ENCODE data around the gene TM4SF1. TPM values are rescaled to one million over a fixed set of nuclear protein-coding genes. Genes with fewer than 3 reads are reported as not detected.

The TM4SF1 gene, protein sequence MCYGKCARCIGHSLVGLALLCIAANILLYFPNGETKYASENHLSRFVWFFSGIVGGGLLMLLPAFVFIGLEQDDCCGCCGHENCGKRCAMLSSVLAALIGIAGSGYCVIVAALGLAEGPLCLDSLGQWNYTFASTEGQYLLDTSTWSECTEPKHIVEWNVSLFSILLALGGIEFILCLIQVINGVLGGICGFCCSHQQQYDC
- total RNA-seq: 10 to 100 TPM in 1 of 8 experiments, under 1 TPM in 5, not detected in 2; 0.08 to 25.2 (median 0.20) TPM

DNA sequence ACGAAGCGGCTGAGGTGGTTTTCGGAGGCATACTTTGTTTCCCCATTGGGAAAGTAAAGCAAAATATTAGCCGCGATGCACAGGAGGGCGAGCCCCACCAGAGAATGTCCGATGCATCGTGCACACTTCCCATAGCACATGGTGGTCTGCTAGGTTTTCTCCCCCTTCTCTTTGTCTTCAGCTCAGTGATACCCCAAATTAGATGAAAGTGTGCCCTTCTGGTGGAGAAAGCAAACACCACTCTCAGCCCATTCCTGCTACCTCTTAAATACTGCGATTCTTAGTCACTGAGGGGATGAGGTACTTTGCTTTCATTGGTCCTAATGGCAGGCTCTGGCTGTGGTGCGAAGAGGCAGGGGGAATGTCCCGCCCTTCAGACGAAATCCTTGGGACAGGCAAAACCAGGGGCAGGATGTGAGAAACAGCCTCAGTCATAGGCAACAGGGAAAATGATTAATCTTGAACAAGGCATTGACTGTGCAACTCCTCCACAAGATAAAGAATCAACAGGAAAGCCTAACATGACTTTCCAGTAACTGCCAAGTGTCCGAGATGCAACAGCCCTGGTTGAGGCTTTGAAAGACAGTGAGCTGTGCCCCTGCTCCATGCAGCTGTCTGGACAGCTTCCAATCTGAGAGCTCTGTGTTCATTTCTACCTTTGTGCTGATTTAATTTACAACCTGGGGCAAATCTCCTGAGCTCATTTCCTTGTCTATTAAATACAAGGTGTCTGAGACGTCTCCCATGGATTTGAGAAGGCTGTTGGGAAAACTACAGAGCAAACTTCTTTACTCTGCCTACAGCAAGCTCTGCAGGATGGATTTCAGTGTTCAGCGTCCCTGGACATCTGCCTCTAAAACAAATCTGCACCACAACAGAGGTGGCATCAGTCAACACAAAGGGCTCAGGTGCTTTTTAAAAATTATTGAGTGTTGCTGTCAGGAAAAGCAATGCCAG, at the start of gene TM4SF1:
TM4SF1 (minus strand) TSS at position 242 of the 957 bp plus-strand sequence; CDS start at position 140, 102 bp downstream.
- WGBS, 10 experiments: 64 to 100% (median 85%) methylated on average over 1 to 13 of the region's 15 CpGs
- no peak within 1 kb of the TSS for H3K4me3 ChIP-seq
- H3K4me1 ChIP-seq (replicated peaks in 1 of 2): no peaks in the 10 kb centered on the region
- in situ Hi-C loops (cut with MboI; ENCODE audit: low pct_unique_long_range_greater_than_20kb in 2 of 9, low sequenced_read_pairs in 9 of 9, unreplicated experiment in 9 of 9): loop anchor here in 1 of 9 experiments (25.0 kb wide), 1 partner anchor 110 kb away; no protein-coding TSS in a partner anchor
- no peak within 1 kb of the TSS for H3K27ac ChIP-seq
- ATAC-seq (replicated peaks in 6 of 8): peak in 4 of 8 experiments; percentile 33 to 89 (median 61)

GRCh38 chr3:149426325-149426724, 48.9 kb upstream of the TM4SF1 start:
- H3K4me3 ChIP-seq: no peak overlapping the region
- 0 to 54% (median 37%) methylated on average over 1 to 2 of the region's 2 CpGs; no CpG with 5 or more reads in 4 of the 10 experiments for WGBS, 10 experiments
- peak in 1 of 8 experiments; percentile 85 for ATAC-seq (replicated peaks in 6 of 8)
- in situ Hi-C loops (cut with MboI; ENCODE audit: low pct_unique_long_range_greater_than_20kb in 2 of 9, low sequenced_read_pairs in 9 of 9, unreplicated experiment in 9 of 9): no loop called here
- H3K27ac ChIP-seq: no peak overlapping the region
- no peaks in the 10 kb centered on the region for H3K4me1 ChIP-seq (replicated peaks in 1 of 2)

DNA sequence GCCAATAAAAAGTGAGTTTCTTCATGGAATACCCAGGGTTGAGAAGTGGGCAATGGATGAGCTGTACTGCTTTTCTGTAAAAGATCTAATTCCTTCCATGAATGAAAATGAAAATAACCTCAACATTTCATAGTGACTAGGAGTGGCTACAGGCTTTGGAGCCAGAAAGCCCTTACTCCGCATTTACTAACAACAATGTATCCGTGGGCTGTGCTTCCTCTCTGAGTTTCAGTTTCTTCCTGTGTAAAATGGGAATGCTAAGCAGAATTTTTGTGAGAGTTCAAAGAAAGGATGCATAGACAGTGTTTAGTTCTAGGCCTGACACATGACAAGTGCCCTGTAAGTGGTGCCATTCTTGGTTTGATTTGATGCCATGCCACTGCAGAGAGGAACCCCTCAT, 47.5 kb upstream of the TM4SF1 start:
- H3K4me1 ChIP-seq (replicated peaks in 1 of 2): no peaks in the 10 kb centered on the region
- H3K27ac ChIP-seq: no peak overlapping the region
- H3K4me3 ChIP-seq: no peak overlapping the region
- in situ Hi-C loops (cut with MboI; ENCODE audit: low pct_unique_long_range_greater_than_20kb in 2 of 9, low sequenced_read_pairs in 9 of 9, unreplicated experiment in 9 of 9): no loop called here
- ATAC-seq (replicated peaks in 6 of 8): no peak
- WGBS, 10 experiments: 0 to 100% (median 52%) methylated on average over 1 to 2 of the region's 2 CpGs; no CpG with 5 or more reads in 3 of the 10 experiments

GRCh38 chr3:149421764-149422163, 44.3 kb upstream of the TM4SF1 start:
- Histone ChIP-seq H3K4me3 (no peak overlapping the region), H3K27ac (no peak overlapping the region), H3K4me1 (replicated peaks in 1 of 2) (no peaks in the 10 kb centered on the region)
- ATAC-seq (replicated peaks in 6 of 8): no peak
- WGBS, 10 experiments: 49 to 100% (median 89%) methylated on average over 2 of the region's 2 CpGs; no CpG with 5 or more reads in 3 of the 10 experiments
- in situ Hi-C loops (cut with MboI; ENCODE audit: low pct_unique_long_range_greater_than_20kb in 2 of 9, low sequenced_read_pairs in 9 of 9, unreplicated experiment in 9 of 9): no loop called here

DNA sequence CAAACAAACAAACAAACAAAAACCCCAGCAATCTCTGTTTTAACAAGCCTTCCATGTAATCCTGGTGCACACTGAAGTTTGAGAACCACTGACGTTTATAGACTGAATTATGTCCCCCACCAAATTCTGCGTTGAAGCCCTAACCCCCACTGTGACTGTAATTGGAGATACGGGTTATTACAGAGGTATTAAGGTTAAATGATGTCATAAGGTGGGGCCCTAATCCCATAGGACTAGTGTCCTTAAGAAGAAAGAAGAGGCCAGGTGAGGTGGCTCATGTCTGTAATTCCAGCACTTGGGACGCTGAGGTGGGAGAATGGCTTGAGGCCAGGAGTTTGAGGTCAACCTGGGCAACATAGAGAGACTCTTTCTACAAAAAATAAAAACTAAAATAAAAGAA, 42.4 kb upstream of the TM4SF1 start:
- in situ Hi-C loops (cut with MboI; ENCODE audit: low pct_unique_long_range_greater_than_20kb in 2 of 9, low sequenced_read_pairs in 9 of 9, unreplicated experiment in 9 of 9): no loop called here
- Histone ChIP-seq H3K4me1 (replicated peaks in 1 of 2) (no peaks in the 10 kb centered on the region), H3K27ac (no peak overlapping the region), H3K4me3 (no peak overlapping the region)
- WGBS, 10 experiments: 40 to 100% (median 90%) methylated on average over 1 to 4 of the region's 4 CpGs
- no peak for ATAC-seq (replicated peaks in 6 of 8)

GRCh38 chr3:149417727-149418126, 40.3 kb upstream of the TM4SF1 start:
- in situ Hi-C loops (cut with MboI; ENCODE audit: low pct_unique_long_range_greater_than_20kb in 2 of 9, low sequenced_read_pairs in 9 of 9, unreplicated experiment in 9 of 9): no loop called here
- WGBS, 10 experiments: 50 to 100% (median 88%) methylated on average over 1 to 2 of the region's 2 CpGs; no CpG with 5 or more reads in 1 of the 10 experiments
- ATAC-seq (replicated peaks in 6 of 8): no peak
- Histone ChIP-seq H3K4me3 (no peak overlapping the region), H3K27ac (no peak overlapping the region), H3K4me1 (replicated peaks in 1 of 2) (no peaks in the 10 kb centered on the region)

GRCh38 chr3:149417174-149417573, 39.7 kb upstream of the TM4SF1 start:
- no peaks in the 10 kb centered on the region for H3K4me1 ChIP-seq (replicated peaks in 1 of 2)
- H3K4me3 ChIP-seq: no peak overlapping the region
- H3K27ac ChIP-seq: no peak overlapping the region
- no peak for ATAC-seq (replicated peaks in 6 of 8)
- 87 to 100% (median 96%) methylated on average over 2 to 3 of the region's 3 CpGs for WGBS, 10 experiments
- in situ Hi-C loops (cut with MboI; ENCODE audit: low pct_unique_long_range_greater_than_20kb in 2 of 9, low sequenced_read_pairs in 9 of 9, unreplicated experiment in 9 of 9): no loop called here

DNA sequence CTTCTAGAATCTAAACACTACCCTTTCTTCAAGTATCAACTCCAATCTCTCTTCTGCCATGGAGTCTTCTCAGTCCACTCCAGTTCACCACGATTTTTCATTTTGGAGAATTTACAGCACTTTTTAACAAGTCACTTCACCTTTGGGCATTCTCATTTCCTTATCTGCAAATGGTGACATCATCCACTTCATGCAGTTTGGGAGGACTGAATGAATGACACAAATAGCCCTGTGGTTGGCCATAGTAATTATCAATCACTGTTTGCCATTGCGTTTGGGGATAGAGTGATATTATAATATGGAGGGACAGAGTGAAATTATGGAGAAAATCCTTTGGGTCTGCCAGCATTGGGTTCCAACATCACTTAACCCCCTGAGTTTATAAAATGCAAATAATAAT, 38.0 kb upstream of the TM4SF1 start:
- H3K27ac ChIP-seq: no peak overlapping the region
- no peak for ATAC-seq (replicated peaks in 6 of 8)
- WGBS, 10 experiments: 28 to 100% (median 83%) methylated on average over 1 to 2 of the region's 2 CpGs; no CpG with 5 or more reads in 1 of the 10 experiments
- in situ Hi-C loops (cut with MboI; ENCODE audit: low pct_unique_long_range_greater_than_20kb in 2 of 9, low sequenced_read_pairs in 9 of 9, unreplicated experiment in 9 of 9): no loop called here
- H3K4me1 ChIP-seq (replicated peaks in 1 of 2): no peaks in the 10 kb centered on the region
- H3K4me3 ChIP-seq: no peak overlapping the region

DNA sequence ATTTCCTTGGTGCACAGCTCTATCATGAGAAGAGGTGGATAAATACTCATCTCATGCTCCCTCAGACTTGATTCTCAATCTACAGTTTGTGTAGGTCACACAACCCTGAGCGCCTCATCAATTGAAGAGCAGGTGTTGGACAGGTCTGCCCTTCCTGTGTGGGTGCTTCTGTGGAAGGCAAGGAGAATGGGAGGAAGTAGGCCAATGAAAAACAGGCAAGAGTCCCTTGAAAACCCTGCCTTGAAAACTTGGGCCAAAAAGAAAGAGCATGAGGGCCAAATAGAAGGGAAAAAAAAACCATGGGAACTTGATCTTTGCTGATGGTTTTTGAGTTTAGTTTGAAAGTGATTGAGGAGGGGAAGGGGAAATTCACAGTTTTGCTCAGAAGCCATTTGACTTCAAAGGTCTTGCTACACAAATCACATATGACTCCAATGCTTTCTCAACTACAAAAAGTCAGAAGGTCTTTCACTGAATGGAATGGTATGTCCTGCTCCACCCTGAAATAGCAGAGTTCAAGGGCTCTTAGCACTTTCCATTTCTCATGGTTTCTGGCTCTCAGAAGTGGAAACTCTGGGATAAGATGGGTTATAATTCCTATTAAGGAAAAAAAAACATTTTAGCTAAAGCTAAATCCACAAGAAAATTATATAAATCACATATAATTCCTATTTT, 37.2 kb upstream of the TM4SF1 start:
- no peak overlapping the region for H3K4me3 ChIP-seq
- peak in 2 of 8 experiments; percentile 63 to 80 for ATAC-seq (replicated peaks in 6 of 8)
- no peak overlapping the region for H3K27ac ChIP-seq
- 83 to 100% (median 94%) methylated on average over 1 of the region's 1 CpG; no CpG with 5 or more reads in 4 of the 10 experiments for WGBS, 10 experiments
- in situ Hi-C loops (cut with MboI; ENCODE audit: low pct_unique_long_range_greater_than_20kb in 2 of 9, low sequenced_read_pairs in 9 of 9, unreplicated experiment in 9 of 9): no loop called here
- H3K4me1 ChIP-seq (replicated peaks in 1 of 2): no peaks in the 10 kb centered on the region

GRCh38 chr3:149411583-149411982, 34.1 kb upstream of the TM4SF1 start:
- H3K4me3 ChIP-seq: no peak overlapping the region
- WGBS, 10 experiments: 0 to 50% (median 37%) methylated on average over 1 of the region's 1 CpG; no CpG with 5 or more reads in 6 of the 10 experiments
- in situ Hi-C loops (cut with MboI; ENCODE audit: low pct_unique_long_range_greater_than_20kb in 2 of 9, low sequenced_read_pairs in 9 of 9, unreplicated experiment in 9 of 9): no loop called here
- no peak for ATAC-seq (replicated peaks in 6 of 8)
- no peak overlapping the region for H3K27ac ChIP-seq
- no peaks in the 10 kb centered on the region for H3K4me1 ChIP-seq (replicated peaks in 1 of 2)

DNA sequence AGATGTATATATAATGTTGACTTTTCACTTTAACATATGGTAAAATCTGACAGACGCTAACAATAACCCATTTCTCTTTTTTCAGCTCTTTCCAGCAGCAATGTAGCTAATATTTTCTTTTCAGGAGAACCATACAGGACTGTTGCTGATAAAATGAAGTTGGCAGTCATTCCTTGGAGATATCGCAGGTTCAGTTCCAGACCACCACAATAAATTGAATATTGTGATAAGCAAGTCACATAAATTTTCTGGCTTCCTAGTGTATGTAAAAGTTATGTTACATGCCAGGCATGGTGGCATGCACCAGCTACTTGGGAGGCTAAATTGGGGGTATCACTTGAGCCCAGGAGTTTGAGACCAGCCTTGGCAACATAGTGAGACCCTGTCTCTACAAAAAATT, 31.9 kb upstream of the TM4SF1 start:
- in situ Hi-C loops (cut with MboI; ENCODE audit: low pct_unique_long_range_greater_than_20kb in 2 of 9, low sequenced_read_pairs in 9 of 9, unreplicated experiment in 9 of 9): no loop called here
- WGBS, 10 experiments: 50 to 100% (median 96%) methylated on average over 1 to 2 of the region's 2 CpGs; no CpG with 5 or more reads in 2 of the 10 experiments
- Histone ChIP-seq H3K27ac (no peak overlapping the region), H3K4me1 (replicated peaks in 1 of 2) (no peaks in the 10 kb centered on the region), H3K4me3 (no peak overlapping the region)
- ATAC-seq (replicated peaks in 6 of 8): no peak

GRCh38 chr3:149407898-149408297, 30.4 kb upstream of the TM4SF1 start:
- no peak for ATAC-seq (replicated peaks in 6 of 8)
- Histone ChIP-seq H3K27ac (no peak overlapping the region), H3K4me1 (replicated peaks in 1 of 2) (no peaks in the 10 kb centered on the region), H3K4me3 (no peak overlapping the region)
- in situ Hi-C loops (cut with MboI; ENCODE audit: low pct_unique_long_range_greater_than_20kb in 2 of 9, low sequenced_read_pairs in 9 of 9, unreplicated experiment in 9 of 9): no loop called here
- WGBS, 10 experiments: 22 to 90% (median 61%) methylated on average over 1 to 3 of the region's 3 CpGs

Data from motor neuron (in vitro differentiated cells).